Loucy (cell line): ENCODE data around the gene ALDH7A1.

ENCODE experiments used
- H2AFZ ChIP-seq: fragments of 200-600 bp; sonication (generic); 2 replicates; pipeline ENCODE4 v1.6.0; 2016; ENCODE audit warnings: antibody characterized with exemption, mild to moderate bottlenecking, low read length, moderate library complexity
- H3F3A ChIP-seq: fragments of 200-600 bp; 2 replicates; pipeline ENCODE4 v1.6.0; 2016; ENCODE audit warnings: antibody characterized with exemption, low read depth, mild to moderate bottlenecking
- H3K27me3 ChIP-seq: fragments of 200-600 bp; sonication (generic); 2 replicates; pipeline ENCODE4 v1.6.1; 2014; ENCODE audit warnings: low read length, mild to moderate bottlenecking; ENCODE audit not compliant: insufficient read depth, poor library complexity, severe bottlenecking
- H3K36me3 ChIP-seq: fragments of 200-600 bp; sonication (generic); 2 replicates; pipeline ENCODE4 v1.6.1; 2016; ENCODE audit warnings: low read length; ENCODE audit not compliant: insufficient read depth
- H3K4me1 ChIP-seq: fragments of 200-600 bp; sonication (generic); 2 replicates; pipeline ENCODE4 v1.5.1; 2014; ENCODE audit warnings: low read length, mild to moderate bottlenecking; ENCODE audit not compliant: insufficient read depth, poor library complexity, severe bottlenecking
- H3K4me2 ChIP-seq: fragments of 200-600 bp; sonication (generic); 2 replicates; pipeline ENCODE4 v1.6.0; 2014; ENCODE audit warnings: antibody characterized with exemption, low read length, low read depth, mild to moderate bottlenecking; ENCODE audit not compliant: poor library complexity, severe bottlenecking
- H3K4me3 ChIP-seq: fragments of 200-600 bp; sonication (generic); 2 replicates; pipeline ENCODE4 v1.5.1; 2014; ENCODE audit warnings: low read length, mild to moderate bottlenecking, mixed read lengths; ENCODE audit not compliant: poor library complexity, severe bottlenecking
- H3K79me2 ChIP-seq: fragments of 200-600 bp; sonication (generic); 2 replicates; pipeline ENCODE4 v1.6.1; 2014; ENCODE audit warnings: low read length; ENCODE audit not compliant: insufficient read depth
- H3K9ac ChIP-seq: fragments of 200-600 bp; sonication (generic); 2 replicates; pipeline ENCODE4 v1.6.0; 2014; ENCODE audit warnings: mild to moderate bottlenecking, low read depth, low read length, moderate library complexity; ENCODE audit not compliant: poor library complexity, severe bottlenecking
- H3K9me2 ChIP-seq: fragments of 200-600 bp; sonication (generic); replicated peaks from 2 replicates; pipeline ENCODE4 v1.6.1; 2016; ENCODE audit warnings: low read depth, low read length, mixed read lengths
- H3K9me3 ChIP-seq: fragments of 200-600 bp; sonication (generic); 2 replicates; pipeline ENCODE4 v1.6.1; 2014; ENCODE audit warnings: mild to moderate bottlenecking, antibody characterized with exemption, low read length, low read depth; ENCODE audit not compliant: insufficient read depth
- H4K20me1 ChIP-seq: fragments of 200-600 bp; sonication (generic); 2 replicates; pipeline ENCODE4 v1.6.0; 2014; ENCODE audit warnings: antibody characterized with exemption, low read length, mild to moderate bottlenecking; ENCODE audit not compliant: insufficient read depth, poor library complexity, severe bottlenecking
- EZH2phosphoT487 ChIP-seq: fragments of 200-600 bp; IDR thresholded peaks from 2 replicates; pipeline ENCODE4 v1.6.1; 2018; ENCODE audit warnings: antibody characterized with exemption, mild to moderate bottlenecking, moderate library complexity, borderline replicate concordance
- TF ChIP-seq, protein P1 (sequence below): fragments of 200-600 bp; sonication (generic); conservative IDR thresholded peaks from 2 replicates; pipeline ENCODE4 v1.5.1; 2014; ENCODE audit warnings: mild to moderate bottlenecking, antibody characterized with exemption, low read length

ALDH7A1 gene

DNA sequence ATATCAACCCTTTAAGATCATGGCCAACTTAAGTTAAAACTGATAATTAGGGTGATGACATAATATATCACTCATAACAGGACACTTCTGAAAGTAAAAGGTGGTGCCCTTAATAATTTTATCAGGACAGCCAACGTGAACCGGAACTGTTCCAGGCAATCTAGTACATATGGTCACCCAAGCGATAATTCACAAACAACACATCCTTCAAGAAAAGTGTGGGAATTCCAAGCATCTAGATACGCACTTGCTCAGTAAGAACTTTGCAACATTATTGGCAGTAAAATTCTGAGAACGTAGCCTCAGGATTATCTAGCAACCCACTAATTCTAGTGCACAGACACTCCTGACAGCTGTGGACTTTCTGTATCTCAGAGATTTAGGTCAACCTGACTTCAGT is 85.7 kb downstream of the ALDH7A1 start:
- Histone ChIP-seq H3K9me3 (no peaks in the 10 kb centered on the region), H2AFZ (0 out of 2 replicates have a peak overlapping the region, but pooled peaks have one; percentile 74), H3K9ac (no peak overlapping the region), H3K4me1 (peaks cover 7% of the 10 kb centered on the region), H4K20me1 (no peaks in the 10 kb centered on the region), H3K4me3 (no peak overlapping the region), H3K4me2 (peak overlapping the region; percentile 48), H3K9me2 (no peaks in the 10 kb centered on the region), H3K27me3 (no peaks in the 10 kb centered on the region), H3K79me2 (no peaks in the 10 kb centered on the region), H3K36me3 (no peaks in the 10 kb centered on the region), H3F3A (no peaks in the 10 kb centered on the region)
- TF ChIP-seq, protein P1, sequence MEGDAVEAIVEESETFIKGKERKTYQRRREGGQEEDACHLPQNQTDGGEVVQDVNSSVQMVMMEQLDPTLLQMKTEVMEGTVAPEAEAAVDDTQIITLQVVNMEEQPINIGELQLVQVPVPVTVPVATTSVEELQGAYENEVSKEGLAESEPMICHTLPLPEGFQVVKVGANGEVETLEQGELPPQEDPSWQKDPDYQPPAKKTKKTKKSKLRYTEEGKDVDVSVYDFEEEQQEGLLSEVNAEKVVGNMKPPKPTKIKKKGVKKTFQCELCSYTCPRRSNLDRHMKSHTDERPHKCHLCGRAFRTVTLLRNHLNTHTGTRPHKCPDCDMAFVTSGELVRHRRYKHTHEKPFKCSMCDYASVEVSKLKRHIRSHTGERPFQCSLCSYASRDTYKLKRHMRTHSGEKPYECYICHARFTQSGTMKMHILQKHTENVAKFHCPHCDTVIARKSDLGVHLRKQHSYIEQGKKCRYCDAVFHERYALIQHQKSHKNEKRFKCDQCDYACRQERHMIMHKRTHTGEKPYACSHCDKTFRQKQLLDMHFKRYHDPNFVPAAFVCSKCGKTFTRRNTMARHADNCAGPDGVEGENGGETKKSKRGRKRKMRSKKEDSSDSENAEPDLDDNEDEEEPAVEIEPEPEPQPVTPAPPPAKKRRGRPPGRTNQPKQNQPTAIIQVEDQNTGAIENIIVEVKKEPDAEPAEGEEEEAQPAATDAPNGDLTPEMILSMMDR: no peak
- TF ChIP-seq EZH2phosphoT487: no peak

DNA sequence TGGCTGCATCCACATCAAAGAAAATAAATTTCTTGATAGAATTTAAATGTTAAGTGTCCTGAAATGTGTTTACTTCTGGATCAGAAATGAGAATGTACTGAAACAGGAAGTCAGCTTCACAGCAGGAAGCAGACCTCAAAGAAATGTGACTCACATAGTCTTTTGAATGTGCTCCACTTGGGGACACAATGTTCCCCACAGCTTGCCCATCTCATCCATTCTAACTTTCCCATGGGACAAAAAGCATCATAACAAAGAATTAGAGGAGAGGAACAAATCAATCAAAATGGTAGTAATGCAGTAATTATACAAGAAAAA is 86.1 kb downstream of the ALDH7A1 start:
- Histone ChIP-seq H3K9me3 (no peaks in the 10 kb centered on the region), H3K4me3 (no peak overlapping the region), H3F3A (no peaks in the 10 kb centered on the region), H3K27me3 (no peaks in the 10 kb centered on the region), H3K4me2 (peak overlapping the region; percentile 48), H3K9me2 (no peaks in the 10 kb centered on the region), H3K9ac (no peak overlapping the region), H3K4me1 (peaks cover 7% of the 10 kb centered on the region), H4K20me1 (no peaks in the 10 kb centered on the region), H2AFZ (peak overlapping the region; percentile 74), H3K79me2 (no peaks in the 10 kb centered on the region), H3K36me3 (no peaks in the 10 kb centered on the region)
- TF ChIP-seq EZH2phosphoT487: no peak
- TF ChIP-seq, protein P1: no peak

GRCh38 chr5:126508251-126508961 is 86.6 kb downstream of the ALDH7A1 start:
- peaks cover 7% of the 10 kb centered on the region for H3K4me1 ChIP-seq
- H3K9me3 ChIP-seq: no peaks in the 10 kb centered on the region
- H2AFZ ChIP-seq: peak overlapping the region; percentile 74
- H3K4me2 ChIP-seq: peak overlapping the region; percentile 48
- H3K9ac ChIP-seq: no peak overlapping the region
- H3K9me2 ChIP-seq: no peaks in the 10 kb centered on the region
- no peaks in the 10 kb centered on the region for H4K20me1 ChIP-seq
- no peaks in the 10 kb centered on the region for H3K36me3 ChIP-seq
- H3K27me3 ChIP-seq: no peaks in the 10 kb centered on the region
- no peaks in the 10 kb centered on the region for H3F3A ChIP-seq
- no peaks in the 10 kb centered on the region for H3K79me2 ChIP-seq
- TF ChIP-seq EZH2phosphoT487: no peak
- TF ChIP-seq, protein P1: no peak
- no peak overlapping the region for H3K4me3 ChIP-seq
